Esophagus squamous epithelium (tissue), 4 donors: Measurements from ENCODE around the gene GLRX.

Experiments used
- CTCF ChIP-seq, 6 experiments: fragments of 450-650 bp in 4 of 6; fragments of 200-600 bp in 2 of 6; sonication (generic) in 2 of 6; IDR thresholded peaks; one replicate each; pipeline ENCODE4 v1.5.1; 2016 to 2019; ENCODE audit warnings: antibody characterized with exemption in 6 of 6, mild to moderate bottlenecking in 4 of 6, moderate library complexity in 4 of 6
- POLR2A ChIP-seq, 4 donors: fragments of 450-650 bp; IDR thresholded peaks; one replicate each; pipeline ENCODE4 v1.6.1; 2017; ENCODE audit warnings: antibody characterized with exemption in 4 of 4, mild to moderate bottlenecking in 4 of 4, moderate library complexity in 3 of 4

GRCh38 chr5:95798545-95798944 lies 24.0 kb downstream of the GLRX start:
- TF ChIP-seq POLR2A (IDR thresholded peaks at IDR 0.05) (no peak), CTCF (IDR thresholded peaks at IDR 0.05) (no peak)
